Astrocyte (in vitro differentiated cells and primary cell): ENCODE measurements around the gene WNT7A. TPM values are rescaled to one million over a fixed set of nuclear protein-coding genes. Genes with fewer than 3 reads are reported as not detected.

Source experiments
- DNase-seq: peaks from one replicate; pipeline ENCODE4 v3.0.0-alpha.2; 2010; ENCODE audit warnings: low read depth
- FAIRE-seq: peaks from 2 replicates; lab custom pipeline; 2011; peaks lifted over from hg19 to GRCh38; lab: Jason Lieb, UNC
- H2AFZ ChIP-seq: 2 replicates; pipeline ENCODE4 v1.6.0; 2012; ENCODE audit warnings: low read depth, low read length, inconsistent platforms
- H3K27ac ChIP-seq: 2 replicates; pipeline ENCODE4 v1.5.1; 2011; ENCODE audit warnings: low read depth, low read length, inconsistent platforms
- H3K27me3 ChIP-seq: 2 replicates; pipeline ENCODE4 v1.6.0; 2011; ENCODE audit warnings: low read length, inconsistent platforms; ENCODE audit not compliant: insufficient read depth
- H3K36me3 ChIP-seq: 2 replicates; pipeline ENCODE4 v1.5.1; 2011; ENCODE audit warnings: low read length, inconsistent platforms; ENCODE audit not compliant: insufficient read depth
- H3K4me1 ChIP-seq: 2 replicates; pipeline ENCODE4 v1.5.1; 2011; ENCODE audit warnings: low read length, inconsistent platforms; ENCODE audit not compliant: insufficient read depth
- H3K4me2 ChIP-seq: 2 replicates; pipeline ENCODE4 v1.6.0; 2012; ENCODE audit warnings: low read length, inconsistent platforms
- H3K4me3 ChIP-seq: 2 replicates; pipeline ENCODE4 v1.5.1; 2011; ENCODE audit warnings: low read depth, mild to moderate bottlenecking, low read length, inconsistent platforms; ENCODE audit not compliant: insufficient read depth
- H3K79me2 ChIP-seq: 2 replicates; pipeline ENCODE4 v1.6.0; 2012; ENCODE audit warnings: mild to moderate bottlenecking, low read length, inconsistent platforms; ENCODE audit not compliant: insufficient read depth
- H3K9ac ChIP-seq: 2 replicates; pipeline ENCODE4 v1.6.0; 2012; ENCODE audit warnings: mild to moderate bottlenecking, low read length, inconsistent platforms
- H3K9me3 ChIP-seq: 2 replicates; pipeline ENCODE4 v1.5.1; 2012; ENCODE audit warnings: low read depth, mild to moderate bottlenecking, low read length, inconsistent platforms; ENCODE audit not compliant: insufficient read depth
- H4K20me1 ChIP-seq: 2 replicates; pipeline ENCODE4 v1.6.0; 2012; ENCODE audit warnings: low read length, inconsistent platforms; ENCODE audit not compliant: insufficient read depth
- H3K27ac Mint-ChIP-seq: one replicate; pipeline ENCODE4 v1.8.0; 2021; ENCODE audit warnings: mild to moderate bottlenecking, mixed read lengths; ENCODE audit not compliant: unreplicated experiment
- H3K27me3 Mint-ChIP-seq: one replicate; pipeline ENCODE4 v1.8.0; 2021; ENCODE audit warnings: low read depth, mixed read lengths; ENCODE audit not compliant: unreplicated experiment
- H3K36me3 Mint-ChIP-seq: one replicate; pipeline ENCODE4 v1.8.0; 2021; ENCODE audit warnings: low read depth, mixed read lengths; ENCODE audit not compliant: unreplicated experiment
- H3K4me1 Mint-ChIP-seq: one replicate; pipeline ENCODE4 v1.8.0; 2021; ENCODE audit warnings: low read depth, mixed read lengths; ENCODE audit not compliant: unreplicated experiment
- H3K4me3 Mint-ChIP-seq: one replicate; pipeline ENCODE4 v1.8.0; 2021; ENCODE audit warnings: mild to moderate bottlenecking, moderate library complexity, mixed read lengths; ENCODE audit not compliant: unreplicated experiment
- H3K9me3 Mint-ChIP-seq: one replicate; pipeline ENCODE4 v1.8.0; 2021; ENCODE audit warnings: mild to moderate bottlenecking, mixed read lengths; ENCODE audit not compliant: unreplicated experiment
- CTCF ChIP-seq: IDR thresholded peaks from 2 replicates; pipeline ENCODE4 v1.5.1; 2011; ENCODE audit warnings: low read depth, mild to moderate bottlenecking, inconsistent platforms, low read length, moderate library complexity; ENCODE audit not compliant: insufficient read depth
- EZH2 ChIP-seq: IDR thresholded peaks from 2 replicates; pipeline ENCODE4 v1.6.1; 2012; ENCODE audit warnings: mild to moderate bottlenecking, low read length, inconsistent platforms; ENCODE audit not compliant: insufficient read depth
- total RNA-seq: library from RNA; stranded (reverse); gene quantifications from 2 replicates; pipeline ENCODE4 v1.2.1, GENCODE V29; 2021

WNT7A gene
- total RNA-seq, 1 donor from 2014 or later = 1.7 TPM

DNA sequence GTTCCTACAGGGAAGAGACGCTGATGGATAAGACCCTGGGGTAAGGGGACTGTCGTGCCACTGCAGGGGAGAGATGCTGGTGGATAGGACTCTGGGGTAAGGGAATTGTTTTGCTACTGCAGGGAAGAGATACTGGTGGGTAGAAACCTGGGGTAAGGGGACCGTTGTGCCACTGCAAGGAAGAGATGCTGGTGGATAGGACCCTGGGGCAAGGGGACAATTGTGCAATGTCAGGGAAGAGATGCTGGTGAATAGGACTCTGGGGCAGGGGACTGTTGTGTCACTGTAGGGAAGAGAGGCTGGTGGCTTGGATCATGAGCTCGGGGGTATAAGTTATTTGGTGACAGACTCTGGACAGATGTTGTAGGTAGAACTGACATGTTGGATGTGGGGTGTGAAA lies 37.6 kb downstream of the WNT7A start:
- Histone ChIP-seq H3K4me1 (no peaks in the 10 kb centered on the region), H3K27ac (no peak overlapping the region), H3K36me3 (no peaks in the 10 kb centered on the region), H3K9ac (no peak overlapping the region), H2AFZ (no peak overlapping the region), H3K79me2 (no peaks in the 10 kb centered on the region), H3K27me3 (no peaks in the 10 kb centered on the region), H4K20me1 (no peaks in the 10 kb centered on the region), H3K4me3 (no peak overlapping the region), H3K4me2 (no peak overlapping the region), H3K9me3 (no peaks in the 10 kb centered on the region)
- no peaks in the 10 kb centered on the region for H3K9me3 Mint-ChIP-seq
- TF ChIP-seq CTCF (no peak), EZH2 (no peak)
- no peak for FAIRE-seq
- no peak overlapping the region for H3K27ac Mint-ChIP-seq
- no peak for DNase-seq
- peaks cover 10% of the 10 kb centered on the region for H3K27me3 Mint-ChIP-seq
- peaks cover 4% of the 10 kb centered on the region for H3K4me1 Mint-ChIP-seq
- H3K36me3 Mint-ChIP-seq = peaks cover 2% of the 10 kb centered on the region
- H3K4me3 Mint-ChIP-seq = no peak overlapping the region

DNA sequence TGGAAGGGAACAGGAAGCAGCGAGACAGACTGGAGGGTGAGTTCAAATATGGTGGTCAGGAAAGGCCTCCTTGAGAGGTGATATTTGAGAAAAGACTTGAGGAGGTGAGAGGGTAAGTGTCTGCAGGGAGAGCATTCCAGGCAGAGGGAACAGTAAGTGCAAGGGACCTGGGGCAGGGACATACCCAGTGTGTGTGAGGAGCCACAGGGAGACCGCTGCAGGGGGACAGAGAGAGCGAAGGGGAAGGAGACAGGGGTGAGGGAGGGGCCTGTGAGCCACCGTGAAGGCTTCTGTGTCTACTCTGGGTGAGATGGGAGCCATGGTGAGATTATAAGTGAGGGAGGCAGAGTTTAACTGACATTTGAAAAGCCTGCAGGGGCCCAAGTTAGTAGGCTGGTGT lies 38.0 kb downstream of the WNT7A start:
- Mint-ChIP-seq H3K9me3 (no peaks in the 10 kb centered on the region), H3K27ac (no peak overlapping the region), H3K27me3 (peaks cover 7% of the 10 kb centered on the region), H3K36me3 (peaks cover 2% of the 10 kb centered on the region), H3K4me1 (peaks cover 4% of the 10 kb centered on the region), H3K4me3 (no peak overlapping the region)
- no peaks in the 10 kb centered on the region for H3K27me3 ChIP-seq
- FAIRE-seq (no peak), DNase-seq (no peak)
- no peak overlapping the region for H2AFZ ChIP-seq
- no peaks in the 10 kb centered on the region for H3K79me2 ChIP-seq
- H3K9me3 ChIP-seq = no peaks in the 10 kb centered on the region
- H3K4me1 ChIP-seq = no peaks in the 10 kb centered on the region
- H3K27ac ChIP-seq = no peak overlapping the region
- H3K9ac ChIP-seq = no peak overlapping the region
- no peak overlapping the region for H3K4me3 ChIP-seq
- no peaks in the 10 kb centered on the region for H3K36me3 ChIP-seq
- H4K20me1 ChIP-seq = no peaks in the 10 kb centered on the region
- H3K4me2 ChIP-seq = no peak overlapping the region
- TF ChIP-seq CTCF (no peak), EZH2 (no peak)

DNA sequence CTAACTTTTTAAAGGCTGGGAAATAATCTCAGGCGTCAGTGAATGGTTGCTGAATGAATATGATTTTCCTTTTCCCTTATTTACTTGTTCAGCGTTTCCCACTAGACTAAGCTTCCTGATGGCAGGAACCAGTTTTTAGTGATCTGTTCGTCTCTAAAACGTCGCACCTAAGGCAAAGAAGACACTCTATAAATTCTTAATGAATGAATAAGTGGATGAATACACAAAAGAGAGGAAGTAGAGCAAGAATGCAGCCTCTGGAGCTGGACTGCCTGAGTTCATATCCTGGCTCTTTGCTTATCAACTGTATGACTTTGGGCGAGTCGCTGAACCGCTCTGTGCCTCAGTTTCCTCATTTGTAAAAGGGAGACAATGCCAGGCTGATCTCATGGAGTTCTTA lies 38.7 kb downstream of the WNT7A start:
- H3K27ac ChIP-seq = no peak overlapping the region
- Mint-ChIP-seq H3K9me3 (no peaks in the 10 kb centered on the region), H3K4me3 (no peak overlapping the region), H3K27ac (no peak overlapping the region), H3K36me3 (peaks cover 2% of the 10 kb centered on the region), H3K27me3 (peaks cover 9% of the 10 kb centered on the region), H3K4me1 (peaks cover 4% of the 10 kb centered on the region)
- no peaks in the 10 kb centered on the region for H3K9me3 ChIP-seq
- no peaks in the 10 kb centered on the region for H3K79me2 ChIP-seq
- H3K4me3 ChIP-seq = no peak overlapping the region
- no peak overlapping the region for H3K4me2 ChIP-seq
- FAIRE-seq (no peak), DNase-seq (no peak)
- TF ChIP-seq EZH2 (no peak), CTCF (no peak)
- H4K20me1 ChIP-seq = no peaks in the 10 kb centered on the region
- H3K9ac ChIP-seq = no peak overlapping the region
- H3K27me3 ChIP-seq = no peaks in the 10 kb centered on the region
- no peak overlapping the region for H2AFZ ChIP-seq
- no peaks in the 10 kb centered on the region for H3K36me3 ChIP-seq
- no peaks in the 10 kb centered on the region for H3K4me1 ChIP-seq
